Suprapubic skin (tissue), 4 donors: Measurements from ENCODE around the gene NPHP4. TPM values are rescaled to one million over a fixed set of nuclear protein-coding genes. Genes with fewer than 3 reads are reported as not detected.

Experiments used
- DNase-seq, 2 donors: peaks; one replicate each; pipeline ENCODE4 v3.0.0-alpha.2; 2019; ENCODE audit warnings: low spot score in 2 of 2
- H3K27ac ChIP-seq: fragments of 200-600 bp; sonication (generic); one replicate; pipeline ENCODE4 v1.5.1; 2019
- H3K27me3 ChIP-seq: fragments of 200-600 bp; sonication (generic); one replicate; pipeline ENCODE4 v1.5.1; 2019
- H3K36me3 ChIP-seq: fragments of 200-600 bp; sonication (generic); one replicate; pipeline ENCODE4 v1.5.1; 2019
- H3K4me1 ChIP-seq: fragments of 200-600 bp; sonication (generic); one replicate; pipeline ENCODE4 v1.5.1; 2019
- H3K4me3 ChIP-seq: fragments of 200-600 bp; sonication (generic); one replicate; pipeline ENCODE4 v1.5.1; 2019; ENCODE audit warnings: mild to moderate bottlenecking
- H3K9me3 ChIP-seq: fragments of 200-600 bp; sonication (generic); one replicate; pipeline ENCODE4 v1.5.1; 2019
- EP300 ChIP-seq: sonication (generic); formaldehyde crosslinking; IDR thresholded peaks from one replicate; pipeline ENCODE4 v1.6.1; 2017; ENCODE audit warnings: antibody characterized with exemption
- POLR2A ChIP-seq, 2 donors: fragments of 450-650 bp; IDR thresholded peaks; one replicate each; pipeline ENCODE4 v1.6.1; 2017; ENCODE audit warnings: antibody characterized with exemption in 2 of 2, mild to moderate bottlenecking in 2 of 2, moderate library complexity in 2 of 2
- POLR2AphosphoS5 ChIP-seq, 3 donors: sonication (generic); formaldehyde crosslinking; IDR thresholded peaks; one replicate each; pipeline ENCODE4 v1.6.1; 2017; ENCODE audit warnings: antibody characterized with exemption in 3 of 3
- WGBS: methylation state at CpG from one replicate; pipeline ENCODE4 v1.1.5; 2018; 5-methylcytosine and 5-hydroxymethylcytosine counted together
- total RNA-seq, 4 donors: library from RNA; depleted of rRNA; stranded (reverse); fragments of >200 nt; gene quantifications; one replicate each; pipeline ENCODE4 v1.1.0, GENCODE V29; 2016
- TF ChIP-seq, protein P1 (sequence below), 2 donors: fragments of 200-600 bp in 1 of 2; fragments of 450-650 bp in 1 of 2; sonication (generic) in 1 of 2; IDR thresholded peaks; one replicate each; pipeline ENCODE4 v1.5.1; 2016 to 2019; ENCODE audit warnings: antibody characterized with exemption in 2 of 2, mild to moderate bottlenecking in 1 of 2, moderate library complexity in 1 of 2

NPHP4 gene
- total RNA-seq, 4 donors from 2014 or later: 26.3 to 33.7 (median 29.1) TPM

DNA sequence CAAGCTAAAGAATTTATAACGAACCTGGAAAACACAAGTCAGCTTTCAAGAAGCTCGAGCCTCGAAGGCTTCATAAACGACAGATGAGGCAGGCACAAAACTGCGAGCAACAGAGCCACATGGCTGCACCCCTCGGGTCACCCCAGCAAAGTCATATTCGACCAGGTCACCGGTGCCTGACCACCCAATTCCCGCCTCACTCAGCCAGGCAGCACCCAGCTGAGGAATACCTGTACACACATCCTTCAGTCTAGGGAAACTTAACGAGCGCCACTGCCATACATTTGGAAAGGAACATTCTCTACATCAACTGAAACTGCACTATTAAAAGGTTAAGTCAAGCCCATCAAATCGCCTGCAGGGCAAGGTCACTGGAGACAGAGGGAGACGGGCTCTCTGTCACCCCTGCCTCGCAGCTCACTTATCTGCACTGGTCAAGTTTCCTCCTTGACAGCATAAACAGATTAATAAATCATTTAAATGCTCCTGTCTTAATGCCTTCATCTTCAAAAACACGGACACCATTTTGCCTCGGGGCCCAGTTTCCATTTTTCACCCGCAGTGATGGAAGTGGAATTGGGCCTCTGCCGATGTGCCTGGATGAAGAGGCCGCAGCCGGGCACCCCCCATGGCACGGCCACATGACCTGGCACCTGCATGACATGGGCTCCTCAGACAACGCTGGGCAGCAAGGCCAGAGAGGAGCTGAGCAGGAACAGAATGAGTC, 20.6 kb downstream of the NPHP4 start:
- Histone ChIP-seq H3K4me1 (peaks cover 17% of the 10 kb centered on the region), H3K27ac (no peak overlapping the region), H3K36me3 (peaks cover 6% of the 10 kb centered on the region), H3K27me3 (no peaks in the 10 kb centered on the region), H3K9me3 (no peaks in the 10 kb centered on the region), H3K4me3 (no peak overlapping the region)
- no peak for TF ChIP-seq POLR2A (IDR thresholded peaks at IDR 0.05)
- TF ChIP-seq EP300: no peak
- TF ChIP-seq, protein P1, sequence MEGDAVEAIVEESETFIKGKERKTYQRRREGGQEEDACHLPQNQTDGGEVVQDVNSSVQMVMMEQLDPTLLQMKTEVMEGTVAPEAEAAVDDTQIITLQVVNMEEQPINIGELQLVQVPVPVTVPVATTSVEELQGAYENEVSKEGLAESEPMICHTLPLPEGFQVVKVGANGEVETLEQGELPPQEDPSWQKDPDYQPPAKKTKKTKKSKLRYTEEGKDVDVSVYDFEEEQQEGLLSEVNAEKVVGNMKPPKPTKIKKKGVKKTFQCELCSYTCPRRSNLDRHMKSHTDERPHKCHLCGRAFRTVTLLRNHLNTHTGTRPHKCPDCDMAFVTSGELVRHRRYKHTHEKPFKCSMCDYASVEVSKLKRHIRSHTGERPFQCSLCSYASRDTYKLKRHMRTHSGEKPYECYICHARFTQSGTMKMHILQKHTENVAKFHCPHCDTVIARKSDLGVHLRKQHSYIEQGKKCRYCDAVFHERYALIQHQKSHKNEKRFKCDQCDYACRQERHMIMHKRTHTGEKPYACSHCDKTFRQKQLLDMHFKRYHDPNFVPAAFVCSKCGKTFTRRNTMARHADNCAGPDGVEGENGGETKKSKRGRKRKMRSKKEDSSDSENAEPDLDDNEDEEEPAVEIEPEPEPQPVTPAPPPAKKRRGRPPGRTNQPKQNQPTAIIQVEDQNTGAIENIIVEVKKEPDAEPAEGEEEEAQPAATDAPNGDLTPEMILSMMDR (IDR thresholded peaks at IDR 0.05): no peak
- TF ChIP-seq POLR2AphosphoS5 (IDR thresholded peaks at IDR 0.05): no peak
- peak in 1 of 2 donors; percentile 49 for DNase-seq
- 88% methylated on average over 22 of the region's 22 CpGs for WGBS

- no peaks in the 10 kb centered on the region for H3K27me3 ChIP-seq
- no peak for TF ChIP-seq POLR2AphosphoS5 (IDR thresholded peaks at IDR 0.05)
- TF ChIP-seq, protein P1 (IDR thresholded peaks at IDR 0.05): no peak
- TF ChIP-seq POLR2A (IDR thresholded peaks at IDR 0.05): no peak
- TF ChIP-seq EP300: no peak
- no peak overlapping the region for H3K4me3 ChIP-seq
- no peak for DNase-seq
- H3K4me1 ChIP-seq: peaks cover 17% of the 10 kb centered on the region
- H3K9me3 ChIP-seq: no peaks in the 10 kb centered on the region
- peaks cover 7% of the 10 kb centered on the region for H3K36me3 ChIP-seq
- no peak overlapping the region for H3K27ac ChIP-seq
- 77% methylated on average over 13 of the region's 13 CpGs for WGBS
Observed at GRCh38 chr1:5970610-5971273, 21.5 kb downstream of the NPHP4 start.

GRCh38 chr1:5969168-5969567, 23.1 kb downstream of the NPHP4 start:
- no peak overlapping the region for H3K4me3 ChIP-seq
- H3K4me1 ChIP-seq: peaks cover 13% of the 10 kb centered on the region
- peaks cover 19% of the 10 kb centered on the region for H3K36me3 ChIP-seq
- H3K27me3 ChIP-seq: no peaks in the 10 kb centered on the region
- DNase-seq: peak in 1 of 2 donors; percentile 44
- TF ChIP-seq POLR2AphosphoS5 (IDR thresholded peaks at IDR 0.05) (no peak), POLR2A (IDR thresholded peaks at IDR 0.05) (no peak), EP300 (no peak)
- TF ChIP-seq, protein P1 (IDR thresholded peaks at IDR 0.05): no peak
- WGBS: 92% methylated on average over 8 of the region's 10 CpGs
- no peak overlapping the region for H3K27ac ChIP-seq
- H3K9me3 ChIP-seq: no peaks in the 10 kb centered on the region

DNA sequence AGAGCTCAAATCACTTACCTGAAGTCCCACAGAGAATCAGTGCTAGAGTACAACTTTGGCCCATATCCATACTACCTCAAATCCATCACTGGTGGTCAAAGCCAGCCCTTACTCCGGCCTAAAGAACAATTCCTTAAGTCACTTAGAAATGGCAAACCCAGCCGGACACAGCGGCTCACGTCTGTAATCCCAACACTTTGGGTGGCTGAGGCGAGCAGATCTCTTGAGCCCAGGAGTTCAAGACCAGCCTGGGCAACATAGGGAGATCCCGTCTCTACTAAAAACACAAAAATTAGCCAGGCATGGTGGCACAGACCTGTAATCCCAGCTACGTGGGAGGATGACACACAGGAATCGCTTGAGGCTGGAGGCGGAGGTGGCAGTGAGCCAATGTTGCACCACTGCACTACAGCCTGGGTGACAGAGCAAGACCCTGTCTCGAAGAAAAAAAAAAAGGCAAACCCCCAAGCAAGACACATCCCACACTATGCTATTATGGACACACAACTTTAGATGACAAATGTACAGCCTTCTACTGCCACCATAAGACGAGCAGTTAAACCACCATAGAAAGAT, 24.0 kb downstream of the NPHP4 start:
- WGBS: 91% methylated on average over 9 of the region's 11 CpGs
- H3K4me1 ChIP-seq: peaks cover 13% of the 10 kb centered on the region
- DNase-seq: peak in 1 of 2 donors; percentile 24
- H3K4me3 ChIP-seq: no peak overlapping the region
- no peaks in the 10 kb centered on the region for H3K9me3 ChIP-seq
- no peaks in the 10 kb centered on the region for H3K27me3 ChIP-seq
- TF ChIP-seq EP300: no peak
- no peak for TF ChIP-seq POLR2AphosphoS5 (IDR thresholded peaks at IDR 0.05)
- TF ChIP-seq POLR2A (IDR thresholded peaks at IDR 0.05): no peak
- TF ChIP-seq, protein P1 (IDR thresholded peaks at IDR 0.05): no peak
- H3K36me3 ChIP-seq: peaks cover 23% of the 10 kb centered on the region
- no peak overlapping the region for H3K27ac ChIP-seq
